ENCODE results near the gene PSME2. TPM values are rescaled to one million over a fixed set of nuclear protein-coding genes. Genes with fewer than 3 reads are reported as not detected.

Gene PSME2, protein sequence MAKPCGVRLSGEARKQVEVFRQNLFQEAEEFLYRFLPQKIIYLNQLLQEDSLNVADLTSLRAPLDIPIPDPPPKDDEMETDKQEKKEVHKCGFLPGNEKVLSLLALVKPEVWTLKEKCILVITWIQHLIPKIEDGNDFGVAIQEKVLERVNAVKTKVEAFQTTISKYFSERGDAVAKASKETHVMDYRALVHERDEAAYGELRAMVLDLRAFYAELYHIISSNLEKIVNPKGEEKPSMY
- 575 and 588 TPM in 2 replicates for total RNA-seq

DNA sequence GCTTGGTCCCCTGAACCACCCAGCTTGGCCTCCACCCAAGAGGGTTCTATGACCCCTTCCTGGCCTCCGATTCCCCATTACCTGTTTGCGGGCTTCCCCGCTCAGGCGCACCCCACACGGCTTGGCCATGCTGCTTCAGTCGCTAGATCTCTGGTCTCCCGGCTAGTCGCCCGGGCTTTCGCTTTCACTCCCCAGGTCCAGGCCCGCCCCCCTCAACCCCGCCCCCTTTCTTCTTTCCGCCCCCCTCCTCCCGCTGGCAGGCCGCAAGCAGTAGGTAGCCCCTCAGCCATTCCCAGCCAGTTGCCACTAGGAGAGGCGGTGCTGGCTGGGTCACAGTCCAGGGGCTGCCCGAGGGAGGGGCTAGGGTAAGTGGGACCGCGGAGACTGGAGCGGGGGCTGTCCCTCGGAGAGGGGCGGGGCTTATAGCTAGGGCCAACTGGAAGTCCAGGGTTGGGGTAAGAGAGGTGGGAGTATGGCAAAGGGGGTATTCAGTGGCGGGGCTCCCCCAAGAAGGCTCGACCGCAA lies at the start of gene PSME2:
PSME2 (minus strand) TSS at position 158 of the 525 bp plus-strand sequence; CDS start at position 129, 29 bp downstream.
- H3K36me3 Mint-ChIP-seq (ENCODE audit: low read depth), result peaks cover 59% of the 10 kb centered on the region
- intact Hi-C loops (cut with micrococcal nuclease), result loop anchor here (1.0 to 10.0 kb wide), 6 partner anchors 10 to 822 kb away; partner anchors contain the start of genes CARMIL3, NGDN, PABPN1 and PCK2
- no peaks in the 10 kb centered on the region for H3K27me3 Mint-ChIP-seq (ENCODE audit: insufficient read depth)
- H3K4me3 Mint-ChIP-seq, result peak within 1 kb of the TSS; percentile 94
- H3K27ac Mint-ChIP-seq, result peak within 1 kb of the TSS; percentile 98
- H3K4me1 Mint-ChIP-seq (ENCODE audit: low read depth), result peaks cover 68% of the 10 kb centered on the region
- DNase-seq (ENCODE audit: low spot score), result peak; percentile 90
- no peaks in the 10 kb centered on the region for H3K9me3 Mint-ChIP-seq

DNA sequence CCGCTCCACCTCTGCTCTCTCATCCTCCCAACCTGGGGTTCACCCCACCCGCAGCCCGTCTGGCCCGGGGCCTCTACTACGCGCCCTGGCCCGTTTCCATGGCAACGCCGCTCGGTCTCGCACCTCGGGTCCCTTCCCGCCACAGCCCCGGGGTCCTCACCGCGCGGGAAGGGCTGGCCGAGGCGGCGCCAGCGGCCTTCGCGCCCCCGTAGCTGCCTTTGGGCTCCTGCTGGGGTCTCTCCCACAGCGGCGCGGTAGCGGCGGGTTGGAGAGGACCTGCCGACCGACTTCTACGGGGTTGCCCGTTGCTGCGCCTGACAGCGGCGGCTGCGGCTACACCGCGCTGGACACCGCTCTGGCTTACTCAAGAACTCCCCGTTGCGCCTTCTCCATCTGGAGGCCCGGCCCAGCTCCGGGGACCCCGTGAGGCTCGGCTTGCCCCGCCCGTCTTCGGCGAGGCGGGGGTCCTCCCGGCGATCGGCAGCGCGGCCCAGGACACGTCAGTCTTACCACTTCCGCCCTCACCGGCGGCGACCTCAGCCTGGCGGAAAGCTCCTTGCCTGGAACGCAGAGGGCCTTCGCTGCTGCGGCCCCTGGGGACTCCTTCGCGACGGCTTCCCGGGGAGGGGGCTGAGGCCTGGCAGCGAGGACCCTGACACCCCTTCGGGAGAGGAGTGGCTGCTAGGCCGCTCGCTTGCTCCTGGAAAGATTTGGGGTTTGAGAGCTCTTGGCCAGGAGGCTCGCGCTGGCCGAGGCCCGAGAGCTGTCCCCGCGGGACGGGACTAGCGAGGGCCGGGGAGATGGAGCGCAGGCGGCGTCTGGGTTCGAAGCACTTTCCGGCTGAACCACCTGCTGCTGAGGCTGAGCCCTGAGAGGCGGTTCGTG lies 49.0 kb upstream of the PSME2 start, which contains the start of gene TM9SF1:
TM9SF1 (minus strand) TSS at position 256 of the 885 bp plus-strand sequence. CDS start 422 bp downstream, outside the sequence.
- peak within 1 kb of the TSS; percentile 96 for H3K27ac Mint-ChIP-seq
- H3K9me3 Mint-ChIP-seq, result no peaks in the 10 kb centered on the region
- no peaks in the 10 kb centered on the region for H3K27me3 Mint-ChIP-seq (ENCODE audit: insufficient read depth)
- peaks cover 37% of the 10 kb centered on the region for H3K36me3 Mint-ChIP-seq (ENCODE audit: low read depth)
- intact Hi-C loops (cut with micrococcal nuclease), result loop anchor here (1.0 kb wide), 4 partner anchors 7 to 48 kb away; partner anchors contain the start of genes CHMP4A, GMPR2, IPO4 and NEDD8
- peak within 1 kb of the TSS; percentile 97 for H3K4me3 Mint-ChIP-seq
- H3K4me1 Mint-ChIP-seq (ENCODE audit: low read depth), result peaks cover 61% of the 10 kb centered on the region
- DNase-seq (ENCODE audit: low spot score), result peak; percentile 85

DNA sequence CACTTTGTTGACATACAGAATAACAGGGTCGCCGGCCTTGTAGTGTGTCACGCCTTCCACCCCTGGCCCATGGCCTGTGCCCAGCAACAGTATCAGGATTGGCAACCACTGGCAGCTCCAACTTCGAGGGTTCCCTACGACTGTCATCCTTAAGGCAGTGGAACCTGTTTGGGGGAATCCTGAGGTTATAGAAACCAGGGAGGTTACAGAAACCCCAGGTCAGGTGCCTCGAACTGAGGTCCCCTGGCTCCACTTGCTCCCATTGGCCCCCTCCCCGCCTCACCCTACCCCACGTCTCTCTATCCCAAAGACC lies 48.4 kb upstream of the PSME2 start:
- Mint-ChIP-seq H3K27me3 (ENCODE audit: insufficient read depth) (no peaks in the 10 kb centered on the region), H3K4me1 (ENCODE audit: low read depth) (peaks cover 67% of the 10 kb centered on the region), H3K36me3 (ENCODE audit: low read depth) (peaks cover 43% of the 10 kb centered on the region), H3K4me3 (peak overlapping the region; percentile 97), H3K27ac (peak overlapping the region; percentile 96), H3K9me3 (no peaks in the 10 kb centered on the region)
- DNase-seq (ENCODE audit: low spot score), result no peak
- intact Hi-C loops (cut with micrococcal nuclease), result loop anchor here (1.0 kb wide), 3 partner anchors 18 to 48 kb away; partner anchors contain the start of genes CHMP4A, GMPR2, NEDD8 and RNF31

DNA sequence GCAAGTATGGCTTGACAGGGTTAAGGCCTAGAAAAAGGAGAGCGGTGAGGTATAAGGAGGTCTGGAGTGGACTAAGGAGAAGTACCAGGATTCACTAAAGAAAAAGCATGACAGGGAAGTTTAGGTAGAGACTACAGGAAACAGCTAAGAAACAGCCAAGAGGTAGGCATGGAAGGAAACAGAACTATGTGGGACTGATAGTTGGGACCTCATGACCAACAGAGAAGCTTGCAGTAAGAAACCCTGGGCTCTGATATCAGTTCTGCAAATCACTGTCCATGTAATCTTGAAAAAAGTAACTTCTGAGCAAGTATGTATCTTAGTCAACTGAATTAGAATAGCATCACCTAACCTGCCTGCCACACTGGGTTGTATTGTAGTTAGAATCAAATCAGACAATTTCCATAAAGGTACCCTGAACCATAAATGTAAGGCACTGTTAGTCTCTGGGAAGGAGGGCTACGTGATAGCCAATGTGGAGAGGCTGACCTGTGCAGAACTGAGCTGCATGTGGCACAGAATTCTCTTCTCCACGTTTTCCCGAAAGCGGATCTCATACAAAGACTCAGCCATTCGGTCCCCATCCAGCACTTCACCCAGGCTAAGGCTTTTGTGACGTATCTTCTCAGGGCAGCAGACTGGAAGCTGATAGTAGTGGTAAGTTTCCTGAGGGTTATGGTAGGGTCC lies 47.9 kb upstream of the PSME2 start:
- Mint-ChIP-seq H3K36me3 (ENCODE audit: low read depth) (peaks cover 42% of the 10 kb centered on the region), H3K27ac (peak overlapping the region; percentile 96), H3K9me3 (no peaks in the 10 kb centered on the region), H3K4me3 (peak overlapping the region; percentile 97), H3K27me3 (ENCODE audit: insufficient read depth) (no peaks in the 10 kb centered on the region), H3K4me1 (ENCODE audit: low read depth) (peaks cover 67% of the 10 kb centered on the region)
- DNase-seq (ENCODE audit: low spot score), result no peak
- intact Hi-C loops (cut with micrococcal nuclease), result no loop called here

DNA sequence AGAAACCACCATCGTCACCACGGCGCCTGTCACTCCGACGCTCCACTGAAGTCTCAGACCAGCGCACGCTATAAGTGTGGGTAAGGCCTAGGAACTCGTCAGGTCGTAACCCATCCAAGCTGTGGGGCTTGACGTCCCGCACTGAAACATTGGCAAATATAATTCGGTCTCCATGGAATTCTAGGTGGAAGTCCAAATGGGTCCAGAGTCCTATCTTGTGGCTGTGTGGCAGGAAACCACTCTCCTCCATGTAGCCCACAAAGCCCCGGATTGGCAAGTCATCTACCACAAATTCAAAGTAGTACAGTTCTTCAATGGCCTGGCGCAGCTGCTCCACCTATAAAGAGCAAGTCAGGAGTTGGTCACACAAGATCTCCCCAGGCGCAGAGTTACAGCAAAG lies 46.5 kb upstream of the PSME2 start:
- Mint-ChIP-seq H3K4me1 (ENCODE audit: low read depth) (peaks cover 62% of the 10 kb centered on the region), H3K27ac (peak overlapping the region; percentile 1), H3K9me3 (no peaks in the 10 kb centered on the region), H3K36me3 (ENCODE audit: low read depth) (peaks cover 32% of the 10 kb centered on the region), H3K27me3 (ENCODE audit: insufficient read depth) (no peaks in the 10 kb centered on the region), H3K4me3 (no peak overlapping the region)
- intact Hi-C loops (cut with micrococcal nuclease), result no loop called here
- DNase-seq (ENCODE audit: low spot score), result no peak

DNA sequence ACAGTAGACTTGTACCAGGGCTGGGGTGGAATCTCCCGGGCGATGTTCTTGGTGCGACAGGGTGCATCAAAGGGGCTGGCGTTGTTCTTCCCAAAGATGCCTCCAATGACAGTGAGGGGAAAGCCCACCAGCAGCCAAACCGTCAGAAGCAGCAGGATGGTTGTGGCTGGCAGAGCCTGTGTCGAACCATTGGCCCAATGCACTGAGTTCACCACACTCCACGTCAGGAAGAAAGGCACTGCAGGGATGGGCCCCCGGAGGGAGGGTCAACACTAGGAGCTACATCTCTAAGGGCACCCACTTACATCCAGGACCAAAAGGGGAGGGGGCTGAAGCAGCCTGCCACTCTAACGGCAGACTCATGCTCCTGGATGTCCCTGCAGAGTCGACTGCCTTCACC lies 44.0 kb upstream of the PSME2 start:
- Mint-ChIP-seq H3K4me1 (ENCODE audit: low read depth) (peaks cover 56% of the 10 kb centered on the region), H3K4me3 (no peak overlapping the region), H3K36me3 (ENCODE audit: low read depth) (peaks cover 47% of the 10 kb centered on the region), H3K27ac (no peak overlapping the region), H3K9me3 (no peaks in the 10 kb centered on the region), H3K27me3 (ENCODE audit: insufficient read depth) (no peaks in the 10 kb centered on the region)
- intact Hi-C loops (cut with micrococcal nuclease), result no loop called here
- no peak for DNase-seq (ENCODE audit: low spot score)

DNA sequence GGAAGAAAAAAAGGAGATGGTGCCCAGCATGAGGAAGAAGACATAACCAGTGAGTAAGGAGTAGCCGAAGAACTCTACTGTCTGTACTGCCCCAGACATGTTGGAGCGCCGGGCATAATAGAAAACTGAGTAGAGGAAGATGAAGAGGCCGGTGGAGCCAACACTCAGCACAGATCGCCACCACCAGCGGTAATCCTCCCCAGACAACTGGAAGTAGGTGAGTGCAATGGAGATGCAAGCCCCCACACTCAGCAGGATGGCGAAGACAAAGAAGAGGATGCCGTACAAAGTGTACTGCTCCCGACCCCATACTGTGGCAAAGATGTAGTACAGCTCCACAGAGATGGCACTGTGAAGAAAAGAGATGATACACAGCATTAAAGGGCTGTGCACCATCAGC lies 43.0 kb upstream of the PSME2 start:
- intact Hi-C loops (cut with micrococcal nuclease), result loop anchor here (2.0 kb wide), 2 partner anchors 53 to 253 kb away; partner anchors contain the start of genes SDR39U1 and TINF2
- Mint-ChIP-seq H3K36me3 (ENCODE audit: low read depth) (peaks cover 48% of the 10 kb centered on the region), H3K27me3 (ENCODE audit: insufficient read depth) (no peaks in the 10 kb centered on the region), H3K4me3 (no peak overlapping the region), H3K4me1 (ENCODE audit: low read depth) (peaks cover 50% of the 10 kb centered on the region), H3K9me3 (no peaks in the 10 kb centered on the region), H3K27ac (peak overlapping the region; percentile 86)
- DNase-seq (ENCODE audit: low spot score), result no peak

DNA sequence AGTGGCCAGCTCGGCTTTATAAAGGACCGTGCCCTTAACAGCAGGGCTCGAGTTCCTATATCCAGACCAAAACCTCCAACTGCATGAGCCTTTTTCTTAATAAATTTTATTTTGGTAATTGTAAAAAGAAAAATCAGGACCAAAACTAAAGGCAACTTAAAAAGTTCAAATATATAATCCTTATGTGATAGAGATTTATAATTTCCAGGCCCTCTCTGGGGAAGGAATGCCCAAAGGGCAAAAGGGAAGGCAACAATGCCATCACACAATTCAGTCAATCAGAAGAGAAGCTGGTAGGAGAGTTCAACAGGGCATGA lies 42.6 kb upstream of the PSME2 start:
- peak overlapping the region; percentile 91 for H3K4me3 Mint-ChIP-seq

DNA sequence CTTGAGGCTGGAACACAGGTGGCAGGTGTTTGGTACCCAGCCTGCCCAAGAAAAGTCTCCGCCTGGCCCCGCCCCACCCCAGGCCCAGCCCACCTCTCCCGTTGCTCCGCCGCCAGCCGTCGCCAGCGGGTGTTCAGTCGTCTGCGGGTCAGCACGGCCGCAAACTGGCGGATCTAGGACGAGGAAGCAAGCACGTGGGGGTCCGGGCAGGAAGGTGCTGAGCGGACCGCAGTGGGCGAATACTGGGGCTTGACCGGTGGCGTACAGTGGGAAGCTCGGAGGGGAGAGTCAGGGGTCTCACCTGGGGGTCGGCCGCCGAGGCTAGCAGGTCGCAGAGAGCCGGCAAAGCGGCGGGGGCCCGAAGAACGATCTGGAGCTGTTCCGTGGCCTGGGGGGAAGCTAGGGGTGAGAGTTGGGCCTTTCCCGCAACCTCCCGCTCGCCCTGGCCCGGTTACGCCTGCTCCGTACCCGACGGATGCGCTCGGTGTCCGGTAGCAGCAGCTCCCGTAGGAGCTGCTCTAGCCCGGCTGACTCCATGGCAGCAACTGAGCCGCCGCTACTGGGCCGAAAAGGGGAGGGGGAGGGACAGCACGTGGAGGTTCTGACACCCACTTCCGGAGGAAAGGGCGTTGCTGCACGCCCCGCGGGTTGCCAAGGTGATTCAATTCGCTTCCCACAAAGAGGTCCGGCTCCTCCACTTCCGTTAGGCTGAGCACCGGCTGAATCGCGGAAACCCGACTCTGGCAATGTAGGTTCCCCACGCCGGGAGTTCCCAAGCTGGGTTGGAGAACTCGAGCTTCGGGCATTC lies 42.0 kb upstream of the PSME2 start, which contains the start of gene IPO4:
IPO4 (minus strand) TSS at position 566 of the 808 bp plus-strand sequence; CDS start at position 537, 29 bp downstream.
- H3K27me3 Mint-ChIP-seq (ENCODE audit: insufficient read depth), result no peaks in the 10 kb centered on the region
- peaks cover 49% of the 10 kb centered on the region for H3K36me3 Mint-ChIP-seq (ENCODE audit: low read depth)
- H3K27ac Mint-ChIP-seq, result peak within 1 kb of the TSS; percentile 86
- peak within 1 kb of the TSS; percentile 91 for H3K4me3 Mint-ChIP-seq
- DNase-seq (ENCODE audit: low spot score), result peak; percentile 93
- intact Hi-C loops (cut with micrococcal nuclease), result loop anchor here (1.0 to 2.0 kb wide), 9 partner anchors 8 to 254 kb away; partner anchors contain the start of genes CHMP4A, GMPR2, IRF9 and NEDD8
- no peaks in the 10 kb centered on the region for H3K9me3 Mint-ChIP-seq
- peaks cover 42% of the 10 kb centered on the region for H3K4me1 Mint-ChIP-seq (ENCODE audit: low read depth)

More for the DNA sequence above, 42.6 kb upstream of the PSME2 start:
- Mint-ChIP-seq H3K36me3 (ENCODE audit: low read depth) (peaks cover 48% of the 10 kb centered on the region), H3K9me3 (no peaks in the 10 kb centered on the region), H3K27ac (peak overlapping the region; percentile 86), H3K4me1 (ENCODE audit: low read depth) (peaks cover 45% of the 10 kb centered on the region), H3K27me3 (ENCODE audit: insufficient read depth) (no peaks in the 10 kb centered on the region)
- intact Hi-C loops (cut with micrococcal nuclease), result loop anchor here (2.0 kb wide), 2 partner anchors 54 to 254 kb away; partner anchors contain the start of genes SDR39U1 and TINF2
- no peak for DNase-seq (ENCODE audit: low spot score)

DNA sequence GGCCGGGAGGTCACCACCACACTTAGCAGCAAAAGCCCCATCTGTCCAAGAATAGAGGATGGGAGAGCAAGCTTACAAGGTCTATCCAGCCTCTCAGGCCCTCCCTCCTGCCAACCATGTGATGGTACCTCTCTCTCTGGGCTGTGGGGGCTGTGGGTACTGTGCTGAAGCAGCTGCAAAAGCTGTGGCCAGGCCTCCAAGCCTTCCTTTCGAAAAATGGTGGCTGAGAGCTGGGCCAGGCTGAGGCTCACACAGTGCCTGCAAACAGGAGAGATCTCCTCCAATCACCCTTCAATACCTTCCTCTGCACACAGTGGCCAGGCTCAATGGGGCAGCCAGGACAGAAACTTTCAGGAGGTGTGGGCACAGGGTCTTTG lies 41.1 kb upstream of the PSME2 start:
- H3K4me1 Mint-ChIP-seq (ENCODE audit: low read depth), result peaks cover 36% of the 10 kb centered on the region
- peaks cover 51% of the 10 kb centered on the region for H3K36me3 Mint-ChIP-seq (ENCODE audit: low read depth)
- H3K9me3 Mint-ChIP-seq, result no peaks in the 10 kb centered on the region
- H3K4me3 Mint-ChIP-seq, result peak overlapping the region; percentile 91
- peak overlapping the region; percentile 23 for H3K27ac Mint-ChIP-seq
- DNase-seq (ENCODE audit: low spot score), result no peak
- intact Hi-C loops (cut with micrococcal nuclease), result no loop called here
- no peaks in the 10 kb centered on the region for H3K27me3 Mint-ChIP-seq (ENCODE audit: insufficient read depth)

DNA sequence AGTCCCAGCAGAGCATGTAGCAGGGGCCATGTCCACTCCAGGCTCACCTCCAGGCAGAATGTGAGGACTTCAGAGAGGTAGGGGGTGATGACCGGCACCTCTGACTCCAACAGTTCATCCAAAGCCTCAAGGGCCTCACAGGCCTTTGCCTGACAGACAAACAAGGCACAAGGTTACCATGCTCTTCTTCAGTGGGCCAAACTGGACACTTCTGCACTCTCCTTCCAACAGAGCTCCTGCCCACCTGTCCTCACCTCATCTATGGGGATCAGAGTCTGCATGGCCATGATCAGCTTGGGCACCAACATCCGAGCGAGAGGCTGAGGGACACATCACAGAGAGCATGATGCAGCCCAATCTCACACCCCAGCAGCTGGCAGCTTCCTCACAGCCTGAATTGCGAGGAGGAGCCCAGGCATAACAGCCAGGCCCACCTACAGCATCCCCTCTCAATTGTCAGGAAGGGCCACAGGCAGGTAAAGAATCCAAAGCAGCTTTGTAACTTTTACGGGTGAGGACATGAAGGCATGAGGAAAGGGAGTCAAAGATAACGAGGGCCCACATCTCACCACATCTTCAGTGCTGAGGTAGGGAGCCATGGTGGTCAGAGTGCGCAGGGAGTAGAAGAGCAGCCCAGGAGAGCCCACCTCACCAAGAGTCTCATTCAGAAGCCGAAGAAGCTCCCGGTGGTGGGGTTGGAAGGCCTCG lies 40.6 kb upstream of the PSME2 start:
- Mint-ChIP-seq H3K4me3 (peak overlapping the region; percentile 91), H3K27me3 (ENCODE audit: insufficient read depth) (no peaks in the 10 kb centered on the region), H3K9me3 (no peaks in the 10 kb centered on the region), H3K27ac (peak overlapping the region; percentile 47), H3K4me1 (ENCODE audit: low read depth) (peaks cover 30% of the 10 kb centered on the region), H3K36me3 (ENCODE audit: low read depth) (peaks cover 51% of the 10 kb centered on the region)
- intact Hi-C loops (cut with micrococcal nuclease), result no loop called here
- no peak for DNase-seq (ENCODE audit: low spot score)
